Retinal pigment epithelial cell (primary cell): ENCODE measurements around the gene STT3A.

Experiments used
- DNase-seq: peaks from one replicate; pipeline ENCODE4 v3.0.0-alpha.2; 2010; ENCODE audit warnings: low read depth
- H3K4me3 ChIP-seq: 2 replicates; pipeline ENCODE4 v1.5.1; 2011; ENCODE audit warnings: mild to moderate bottlenecking, low read length, control low read depth, moderate library complexity
- TF ChIP-seq, protein P1 (sequence below): conservative IDR thresholded peaks from 2 replicates; pipeline ENCODE4 v1.5.1; 2011; ENCODE audit warnings: low read depth, low read length, control low read depth, inconsistent platforms

Gene STT3A

DNA sequence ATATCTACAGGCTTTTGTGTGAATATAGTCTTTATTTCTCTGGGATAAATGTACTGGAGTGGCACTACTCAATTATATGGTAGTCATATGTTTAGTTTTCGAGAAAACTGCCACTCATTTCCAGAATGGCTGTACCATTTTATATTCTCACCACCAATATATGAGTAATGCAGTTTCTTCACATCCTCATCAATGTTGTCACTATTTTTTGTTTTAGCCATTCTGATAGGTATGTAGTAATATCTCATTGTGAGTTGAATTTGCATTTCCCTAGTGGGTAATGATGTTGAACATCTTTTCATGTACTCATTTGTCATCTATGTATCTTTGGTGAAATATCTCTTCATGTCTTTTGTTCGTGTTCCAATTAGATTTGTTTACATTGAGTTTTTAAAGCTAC lies 70.0 kb downstream of the STT3A start:
- TF ChIP-seq, protein P1, sequence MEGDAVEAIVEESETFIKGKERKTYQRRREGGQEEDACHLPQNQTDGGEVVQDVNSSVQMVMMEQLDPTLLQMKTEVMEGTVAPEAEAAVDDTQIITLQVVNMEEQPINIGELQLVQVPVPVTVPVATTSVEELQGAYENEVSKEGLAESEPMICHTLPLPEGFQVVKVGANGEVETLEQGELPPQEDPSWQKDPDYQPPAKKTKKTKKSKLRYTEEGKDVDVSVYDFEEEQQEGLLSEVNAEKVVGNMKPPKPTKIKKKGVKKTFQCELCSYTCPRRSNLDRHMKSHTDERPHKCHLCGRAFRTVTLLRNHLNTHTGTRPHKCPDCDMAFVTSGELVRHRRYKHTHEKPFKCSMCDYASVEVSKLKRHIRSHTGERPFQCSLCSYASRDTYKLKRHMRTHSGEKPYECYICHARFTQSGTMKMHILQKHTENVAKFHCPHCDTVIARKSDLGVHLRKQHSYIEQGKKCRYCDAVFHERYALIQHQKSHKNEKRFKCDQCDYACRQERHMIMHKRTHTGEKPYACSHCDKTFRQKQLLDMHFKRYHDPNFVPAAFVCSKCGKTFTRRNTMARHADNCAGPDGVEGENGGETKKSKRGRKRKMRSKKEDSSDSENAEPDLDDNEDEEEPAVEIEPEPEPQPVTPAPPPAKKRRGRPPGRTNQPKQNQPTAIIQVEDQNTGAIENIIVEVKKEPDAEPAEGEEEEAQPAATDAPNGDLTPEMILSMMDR: no peak
- DNase-seq: no peak
- H3K4me3 ChIP-seq: no peak overlapping the region

DNA sequence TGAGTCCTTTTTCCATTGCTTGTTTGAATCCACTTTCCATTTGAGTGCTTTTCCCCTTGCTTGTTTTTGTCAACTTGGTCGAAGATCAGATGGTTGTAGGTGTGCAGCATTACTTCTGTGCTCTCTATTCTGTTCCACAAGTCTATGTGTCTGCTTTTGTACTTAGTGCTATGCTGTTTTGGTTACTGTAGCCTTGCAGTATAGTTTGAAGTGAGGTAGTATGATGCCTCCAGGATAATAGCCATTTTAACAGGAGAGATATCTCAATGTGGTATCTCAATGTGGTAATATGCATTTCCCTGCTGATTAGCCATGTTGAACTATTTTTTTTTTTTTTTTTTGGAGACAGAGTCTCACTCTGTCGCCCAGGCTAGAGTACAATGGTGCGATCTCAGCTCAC lies 71.3 kb downstream of the STT3A start:
- no peak for DNase-seq
- H3K4me3 ChIP-seq: no peak overlapping the region
- TF ChIP-seq, protein P1: no peak

DNA sequence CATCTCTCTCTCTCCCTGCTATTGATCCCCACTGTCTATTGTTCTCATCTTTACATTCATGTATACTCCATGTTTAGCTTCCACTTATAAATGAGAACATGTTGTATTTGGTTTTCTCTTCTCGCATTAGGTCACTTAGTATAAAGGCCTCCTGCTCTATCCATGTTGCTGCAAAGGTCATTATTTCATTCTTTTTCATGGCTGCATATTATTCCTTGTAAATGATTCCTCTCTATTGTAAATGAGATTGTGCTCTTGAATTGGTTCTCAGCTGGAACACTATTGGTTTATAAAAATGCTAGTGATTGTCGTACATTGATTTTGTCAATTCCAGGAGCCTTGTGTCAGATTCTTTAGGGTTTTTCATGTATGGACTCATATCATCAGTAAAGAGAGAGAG lies 74.5 kb downstream of the STT3A start:
- DNase-seq: no peak
- TF ChIP-seq, protein P1: no peak
- no peak overlapping the region for H3K4me3 ChIP-seq

DNA sequence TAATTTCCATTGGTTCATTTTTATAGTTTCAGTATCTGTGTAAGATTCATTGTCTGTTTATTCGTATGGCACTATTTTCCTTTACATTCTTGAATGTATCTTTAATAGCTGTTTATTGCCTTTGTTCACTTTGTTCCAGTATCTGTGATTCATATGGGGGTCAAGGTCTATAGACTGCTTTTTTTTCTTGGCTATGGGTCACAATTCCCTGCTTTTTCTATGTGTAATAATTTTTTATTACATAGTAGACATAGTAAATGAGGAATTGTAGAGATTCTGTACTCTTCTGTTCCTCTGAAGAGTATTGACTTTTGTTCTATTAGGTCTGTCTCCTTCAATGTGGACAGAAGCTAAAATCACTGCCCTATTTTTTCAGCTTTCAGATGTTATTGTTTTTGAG lies 77.5 kb downstream of the STT3A start:
- TF ChIP-seq, protein P1: no peak
- no peak overlapping the region for H3K4me3 ChIP-seq
- no peak for DNase-seq

DNA sequence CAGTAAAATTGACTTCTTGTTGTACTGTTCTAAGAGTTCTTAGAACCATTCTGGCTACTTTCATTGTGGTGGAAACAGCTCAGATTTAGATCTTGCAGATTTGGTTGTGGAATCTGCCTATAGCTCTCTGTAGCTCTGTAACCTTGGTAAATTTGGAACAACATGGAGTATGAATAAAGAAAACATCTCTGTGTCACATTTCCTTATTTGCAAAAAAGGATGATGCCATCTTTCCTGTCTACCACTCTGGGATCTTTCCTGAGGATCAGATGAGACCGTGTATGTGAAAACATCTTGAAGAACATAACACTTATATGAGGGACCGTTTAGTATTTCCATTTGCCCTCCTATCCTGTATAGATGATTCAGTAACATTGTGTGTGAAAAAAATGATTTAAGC lies 78.9 kb downstream of the STT3A start:
- TF ChIP-seq, protein P1: no peak
- H3K4me3 ChIP-seq: no peak overlapping the region
- DNase-seq: no peak
